GM23248 (cell line): ENCODE measurements around the gene TMEM80. TPM values are rescaled to one million over a fixed set of nuclear protein-coding genes. Genes with fewer than 3 reads are reported as not detected.

Experiments used
- DNase-seq: peaks from one replicate; pipeline ENCODE4 v3.0.0-alpha.2; 2015
- H2AFZ ChIP-seq: fragments of 200-600 bp; sonication (generic); 2 replicates; pipeline ENCODE4 v1.6.1; 2016; ENCODE audit warnings: antibody characterized with exemption
- H3F3A ChIP-seq: fragments of 200-600 bp; sonication (generic); 2 replicates; pipeline ENCODE4 v1.6.1; 2016; ENCODE audit warnings: mild to moderate bottlenecking, antibody characterized with exemption, mixed run types; ENCODE audit not compliant: insufficient read depth
- H3K27ac ChIP-seq: fragments of 200-600 bp; sonication (generic); 2 replicates; pipeline ENCODE4 v1.5.1; 2016; ENCODE audit warnings: mild to moderate bottlenecking
- H3K27me3 ChIP-seq: fragments of 200-600 bp; sonication (generic); replicated peaks from 2 replicates; pipeline ENCODE4 v1.6.1; 2016; ENCODE audit warnings: mild to moderate bottlenecking; ENCODE audit not compliant: insufficient read depth
- H3K36me3 ChIP-seq: fragments of 200-600 bp; sonication (generic); 2 replicates; pipeline ENCODE4 v1.6.1; 2016; ENCODE audit warnings: low read depth, mild to moderate bottlenecking
- H3K4me1 ChIP-seq: fragments of 200-600 bp; sonication (generic); 2 replicates; pipeline ENCODE4 v1.6.1; 2016; ENCODE audit warnings: mild to moderate bottlenecking; ENCODE audit not compliant: insufficient read depth
- H3K4me2 ChIP-seq: fragments of 200-600 bp; sonication (generic); one replicate; pipeline ENCODE4 v1.6.1; 2016; ENCODE audit warnings: mild to moderate bottlenecking; ENCODE audit not compliant: unreplicated experiment
- H3K4me3 ChIP-seq: fragments of 200-600 bp; sonication (generic); 2 replicates; pipeline ENCODE4 v1.5.1; 2016; ENCODE audit warnings: mild to moderate bottlenecking
- H3K79me2 ChIP-seq: fragments of 200-600 bp; sonication (generic); 2 replicates; pipeline ENCODE4 v1.6.1; 2016; ENCODE audit warnings: mild to moderate bottlenecking; ENCODE audit not compliant: insufficient read depth
- H3K9ac ChIP-seq: fragments of 200-600 bp; sonication (generic); 2 replicates; pipeline ENCODE4 v1.6.1; 2016; ENCODE audit warnings: mild to moderate bottlenecking
- H3K9me2 ChIP-seq: fragments of 200-600 bp; sonication (generic); 2 replicates; pipeline ENCODE4 v1.6.1; 2016; ENCODE audit warnings: mixed run types, mild to moderate bottlenecking, moderate library complexity; ENCODE audit not compliant: insufficient read depth
- H3K9me3 ChIP-seq: fragments of 200-600 bp; sonication (generic); one replicate; pipeline ENCODE4 v1.6.1; 2017; ENCODE audit warnings: low read depth
- H4K20me1 ChIP-seq: fragments of 200-600 bp; sonication (generic); 2 replicates; pipeline ENCODE4 v1.6.0; 2016; ENCODE audit not compliant: insufficient read depth
- EZH2 ChIP-seq: fragments of 200-600 bp; sonication (generic); IDR thresholded peaks from 2 replicates; pipeline ENCODE4 v1.6.1; 2018; ENCODE audit warnings: antibody characterized with exemption, mild to moderate bottlenecking; ENCODE audit not compliant: insufficient read depth, poor library complexity, severe bottlenecking
- EZH2phosphoT487 ChIP-seq: fragments of 200-600 bp; sonication (generic); IDR thresholded peaks from 2 replicates; pipeline ENCODE4 v1.6.1; 2018; ENCODE audit warnings: antibody characterized with exemption, moderate library complexity, mild to moderate bottlenecking, low read depth; ENCODE audit not compliant: insufficient read depth
- WGBS, 2 experiments: methylation state at CpG; one replicate each; pipeline ENCODE4 v1.1.6; 2015 to 2017; ENCODE audit warnings: low lambda C conversion rate in 2 of 2, low coverage in 1 of 2; ENCODE audit errors: missing lambda C conversion rate in 2 of 2; 5-methylcytosine and 5-hydroxymethylcytosine counted together
- in situ Hi-C: fragments of 300-500 bp; cut with MboI; formaldehyde crosslinking; loops from 2 replicates; pipeline ENCODE4 v1.15.0; 2020
- polyA plus RNA-seq: library from polyadenylated mRNA; unstranded; fragments of >200 nt; fragmentation: Nextera tagmentation; extraction: Ambion mirVana; gene quantifications from 2 replicates; pipeline ENCODE4 v1.2.1, GENCODE V29; 2016
- total RNA-seq: library from RNA; depleted of rRNA; stranded (reverse); fragments of >200 nt; shearing (Covaris generic); gene quantifications from 2 replicates; pipeline ENCODE4 v1.2.3, GENCODE V29; 2014

The TMEM80 gene
- total and polyA plus RNA-seq, 2 experiments from 2014 or later = 27.0 to 50.1 TPM

DNA sequence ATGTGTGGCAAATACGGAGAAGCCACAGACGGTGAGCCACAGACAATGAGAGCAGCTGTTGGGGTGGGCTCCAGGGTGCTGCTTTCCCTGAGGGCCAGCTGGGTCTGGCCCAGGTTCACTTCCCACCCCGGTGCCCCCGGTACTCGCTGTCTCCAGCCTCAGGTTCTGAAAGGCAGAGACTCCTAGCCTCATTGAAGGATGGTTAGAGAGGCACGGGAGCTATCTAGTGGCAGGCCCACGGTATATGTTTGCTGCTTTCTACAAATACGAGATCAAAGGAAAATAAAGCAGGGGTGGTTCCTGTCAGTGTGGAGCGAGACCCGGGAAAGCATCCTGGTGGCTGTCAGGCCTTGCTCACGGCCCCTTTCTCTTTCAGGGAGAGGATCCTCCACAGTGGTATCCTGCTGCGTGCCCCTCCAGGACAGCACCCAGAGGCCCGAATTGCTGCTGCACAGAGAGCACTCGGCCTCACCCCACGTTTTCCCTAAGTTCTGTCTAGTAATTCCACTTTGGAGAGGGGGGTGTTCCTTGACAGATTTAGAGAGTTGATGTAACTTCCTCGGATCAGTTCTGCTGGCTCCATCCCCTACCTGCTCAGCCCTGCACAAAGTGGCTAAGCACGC is 3.0 kb downstream of the TMEM80 start:
- H3K27ac ChIP-seq = peak overlapping the region; percentile 94
- in situ Hi-C loops = no loop called here
- H3K4me1 ChIP-seq = peaks cover 34% of the 10 kb centered on the region
- no peaks in the 10 kb centered on the region for H3K27me3 ChIP-seq
- peaks cover 61% of the 10 kb centered on the region for H3K79me2 ChIP-seq
- peaks cover 31% of the 10 kb centered on the region for H3F3A ChIP-seq
- H3K9me2 ChIP-seq = no peaks in the 10 kb centered on the region
- H3K4me3 ChIP-seq = no peak overlapping the region
- DNase-seq = no peak
- H3K36me3 ChIP-seq = no peaks in the 10 kb centered on the region
- no peaks in the 10 kb centered on the region for H4K20me1 ChIP-seq
- TF ChIP-seq EZH2 = no peak
- TF ChIP-seq EZH2phosphoT487 = no peak
- H3K9ac ChIP-seq = peak overlapping the region; percentile 96; the same call in 1 of the 2 replicates
- H3K4me2 ChIP-seq = no peak overlapping the region
- no peaks in the 10 kb centered on the region for H3K9me3 ChIP-seq
- WGBS, 2 experiments = 77 to 78% methylated on average over 17 of the region's 17 CpGs
- H2AFZ ChIP-seq = no peak overlapping the region

DNA sequence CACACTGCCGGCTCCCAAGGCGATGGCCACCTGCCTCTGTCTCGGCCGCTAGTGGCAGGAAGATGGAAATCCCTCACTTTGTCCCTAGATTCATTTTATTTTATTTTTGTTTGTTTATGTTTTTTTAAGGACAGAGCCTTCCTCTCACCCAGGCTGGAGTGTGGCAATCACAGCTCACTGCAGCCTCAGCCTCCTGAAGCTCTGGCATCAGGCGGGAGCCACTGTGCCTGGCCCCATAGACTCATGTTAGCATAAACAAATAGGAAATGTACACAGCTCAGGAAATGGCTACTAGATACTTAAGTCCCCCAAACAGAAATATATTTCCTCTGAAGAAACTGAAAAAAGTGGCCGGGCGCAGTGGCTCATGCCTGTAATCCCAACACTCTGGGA is 3.5 kb downstream of the TMEM80 start:
- Histone ChIP-seq H3K79me2 (peaks cover 61% of the 10 kb centered on the region), H3K4me3 (no peak overlapping the region), H3K9ac (no peak overlapping the region), H3K36me3 (no peaks in the 10 kb centered on the region), H4K20me1 (no peaks in the 10 kb centered on the region), H3K4me2 (no peak overlapping the region), H3K4me1 (peaks cover 29% of the 10 kb centered on the region), H3K27ac (no peak overlapping the region), H3K27me3 (no peaks in the 10 kb centered on the region), H3K9me3 (no peaks in the 10 kb centered on the region), H3K9me2 (no peaks in the 10 kb centered on the region), H2AFZ (no peak overlapping the region), H3F3A (peaks cover 31% of the 10 kb centered on the region)
- TF ChIP-seq EZH2phosphoT487 = no peak
- no peak for TF ChIP-seq EZH2
- DNase-seq = no peak
- in situ Hi-C loops = no loop called here
- 92 to 94% methylated on average over 7 of the region's 7 CpGs for WGBS, 2 experiments

DNA sequence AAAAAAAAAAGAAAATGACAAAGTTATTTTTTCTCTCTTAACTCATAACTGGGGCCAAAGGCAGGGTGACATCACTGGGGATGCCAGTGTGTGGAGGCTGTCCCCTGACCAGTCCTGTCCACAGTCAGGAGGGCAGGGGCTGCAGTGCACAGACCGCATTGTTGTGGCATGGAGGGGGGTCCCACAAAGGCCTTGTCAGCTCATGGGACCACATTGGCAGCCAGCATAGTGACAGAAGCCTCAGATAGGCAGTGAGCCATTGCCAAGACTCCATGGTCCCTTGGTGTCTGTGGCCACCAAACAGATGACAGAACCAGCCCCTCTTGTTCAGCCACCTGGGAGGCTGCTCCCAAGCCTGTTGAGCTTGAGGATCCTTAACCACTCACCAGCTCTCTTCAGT is 4.1 kb downstream of the TMEM80 start:
- 90 to 100% methylated on average over 1 of the region's 1 CpG for WGBS, 2 experiments

DNA sequence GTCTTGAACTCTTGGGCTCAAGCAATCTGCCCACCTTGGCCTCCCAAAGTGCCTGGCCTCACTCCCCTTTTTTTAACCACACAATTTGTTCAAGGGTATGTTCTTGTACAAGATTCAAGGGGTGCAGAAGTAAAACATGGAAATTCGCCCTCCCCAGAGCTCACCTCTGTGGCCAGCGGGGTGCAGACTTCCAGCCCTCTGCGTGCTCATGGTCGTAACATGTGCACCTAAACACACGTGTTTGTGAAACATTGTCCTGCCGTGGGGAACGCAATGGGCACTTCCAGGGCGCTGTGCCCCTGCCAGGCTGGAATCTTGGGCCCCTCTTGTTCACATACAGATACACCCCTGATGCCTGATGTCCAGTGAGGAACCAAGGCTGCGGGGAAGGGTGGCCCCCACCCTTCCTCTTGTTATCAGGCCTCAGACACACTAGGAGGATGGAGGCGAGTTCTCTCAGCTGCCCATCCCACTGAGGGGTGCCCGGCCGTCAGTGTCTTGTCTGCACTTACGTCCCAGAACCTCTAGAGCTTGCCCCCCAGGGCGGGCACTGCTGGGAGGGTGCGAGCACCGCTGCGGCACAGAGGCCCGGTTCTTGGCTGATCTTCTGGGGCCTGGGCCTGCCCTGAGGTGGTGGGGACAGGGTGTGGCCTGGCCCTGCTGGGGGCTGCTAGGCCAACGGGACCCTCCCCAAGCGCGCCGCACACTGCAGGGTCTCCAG is 6.3 kb downstream of the TMEM80 start:
- no peak overlapping the region for H3K4me2 ChIP-seq
- no peaks in the 10 kb centered on the region for H3K9me3 ChIP-seq
- H4K20me1 ChIP-seq = no peaks in the 10 kb centered on the region
- H2AFZ ChIP-seq = no peak overlapping the region
- H3K27me3 ChIP-seq = no peaks in the 10 kb centered on the region
- H3K4me3 ChIP-seq = no peak overlapping the region
- H3F3A ChIP-seq = peaks cover 27% of the 10 kb centered on the region
- no peaks in the 10 kb centered on the region for H3K9me2 ChIP-seq
- peak overlapping the region; percentile 35 for H3K9ac ChIP-seq
- TF ChIP-seq EZH2 = no peak
- no peak for DNase-seq
- in situ Hi-C loops = no loop called here
- 74 to 76% methylated on average over 22 of the region's 22 CpGs for WGBS, 2 experiments
- H3K27ac ChIP-seq = no peak overlapping the region
- no peaks in the 10 kb centered on the region for H3K36me3 ChIP-seq
- H3K4me1 ChIP-seq = peaks cover 28% of the 10 kb centered on the region
- peaks cover 75% of the 10 kb centered on the region for H3K79me2 ChIP-seq

More for the DNA sequence above, 4.1 kb downstream of the TMEM80 start:
- no peaks in the 10 kb centered on the region for H4K20me1 ChIP-seq
- H3K36me3 ChIP-seq = no peaks in the 10 kb centered on the region
- no peak overlapping the region for H3K4me2 ChIP-seq
- no peak overlapping the region for H2AFZ ChIP-seq
- peaks cover 34% of the 10 kb centered on the region for H3F3A ChIP-seq
- no peak overlapping the region for H3K4me3 ChIP-seq
- no peaks in the 10 kb centered on the region for H3K27me3 ChIP-seq
- H3K79me2 ChIP-seq = peaks cover 65% of the 10 kb centered on the region
- H3K4me1 ChIP-seq = peaks cover 28% of the 10 kb centered on the region
- H3K9me3 ChIP-seq = no peaks in the 10 kb centered on the region
- no peak overlapping the region for H3K27ac ChIP-seq
- no peak overlapping the region for H3K9ac ChIP-seq
- in situ Hi-C loops = no loop called here
- no peaks in the 10 kb centered on the region for H3K9me2 ChIP-seq
- DNase-seq = no peak
- TF ChIP-seq EZH2phosphoT487 (no peak), EZH2 (no peak)
